Kidney (tissue), 14 donors: ENCODE results near the gene SESN1. TPM values are rescaled to one million over a fixed set of nuclear protein-coding genes. Genes with fewer than 3 reads are reported as not detected.

Experiments
- DNase-seq, 5 donors: peaks; one replicate each; pipeline ENCODE4 v3.0.0-alpha.2; 2013 to 2020
- FAIRE-seq: peaks from 2 replicates; lab custom pipeline; 2012; peaks lifted over from hg19 to GRCh38; lab: Jason Lieb, UNC
- H3K27ac ChIP-seq, 2 donors: one replicate each; pipeline ENCODE4 v1.7.0; 2013; ENCODE audit warnings: low read depth in 2 of 2, low read length in 2 of 2, inconsistent platforms in 1 of 2
- H3K27me3 ChIP-seq: one replicate; pipeline ENCODE4 v1.7.1; 2013; ENCODE audit warnings: low read length, inconsistent platforms; ENCODE audit not compliant: control insufficient read depth, insufficient read depth
- H3K36me3 ChIP-seq, 3 donors: one replicate each; pipeline versions ENCODE4 v1.7.0 to v1.7.1; 2013; ENCODE audit warnings: low read length in 3 of 3, control low read depth in 1 of 3, inconsistent platforms in 1 of 3; ENCODE audit not compliant: insufficient read depth in 3 of 3, control insufficient read depth in 2 of 3
- H3K4me1 ChIP-seq, 3 donors: one replicate each; pipeline versions ENCODE4 v1.7.0 to v1.7.1; 2013; ENCODE audit warnings: low read length in 3 of 3, inconsistent platforms in 1 of 3, low read depth in 1 of 3; ENCODE audit not compliant: control insufficient read depth in 2 of 3, insufficient read depth in 2 of 3
- H3K4me3 ChIP-seq, 3 donors: one replicate each; pipeline versions ENCODE4 v1.7.0 to v1.8.1; 2013; ENCODE audit warnings: low read length in 3 of 3, control low read depth in 1 of 3, inconsistent platforms in 1 of 3
- H3K9ac ChIP-seq, 3 donors: one replicate each; pipeline versions ENCODE4 v1.7.0 to v1.7.1; 2013; ENCODE audit warnings: low read length in 3 of 3, control low read depth in 1 of 3, inconsistent platforms in 1 of 3
- H3K9me3 ChIP-seq, 3 donors: one replicate each; pipeline versions ENCODE4 v1.7.0 to v1.7.1; 2013; ENCODE audit warnings: low read length in 3 of 3, control low read depth in 1 of 3, inconsistent platforms in 1 of 3; ENCODE audit not compliant: control insufficient read depth in 2 of 3, insufficient read depth in 1 of 3
- CTCF ChIP-seq: IDR thresholded peaks from 3 replicates; pipeline ENCODE4 v1.5.1; 2012; ENCODE audit warnings: mild to moderate bottlenecking, moderate library complexity, borderline replicate concordance; ENCODE audit not compliant: insufficient read depth; ENCODE audit errors: extremely low read depth
- intact Hi-C: fragments of 100-400 bp; cut with DNase I; formaldehyde crosslinking; loops from one replicate; pipeline ENCODE4 v1.11.1; 2022
- polyA plus RNA-seq: library from polyadenylated mRNA; stranded (reverse); fragments of 350-450 nt; fragmentation: Illumina TruSeq; extraction: RNeasy Lipid Tissue Mini Kit (QIAGEN cat#74804); gene quantifications from one replicate; pipeline ENCODE4 v1.2.3, GENCODE V29; 2014; ENCODE audit warnings: low read depth, low replicate concordance; ENCODE audit not compliant: insufficient read depth
- total RNA-seq: library from RNA; stranded (reverse); fragmentation: NEBNext Ultra II Directional; extraction: Animal tissue kit (Norgen Biotek cat#: 25700); gene quantifications from one replicate; pipeline ENCODE4 v1.2.1, GENCODE V29; 2021
- donor health status: control.
- donor health status: control.
- donor health status: control.
- donor health status: control.
- donor health status: control.
- donor health status: DM: yes; HTN: yes; CAD: no.
- donor health status: Normal renal cell carcinoma (clear cell type).

The SESN1 gene
- total and polyA plus RNA-seq, 2 donors from 2014 or later, result 14.8 to 26.0 TPM

GRCh38 chr6:108959972-108960582, 134.6 kb downstream of the SESN1 start:
- no peak overlapping the region for H3K9ac ChIP-seq
- H3K4me1 ChIP-seq, result peaks cover 0 to 3% (median 0%) of the 10 kb centered on the region in 3 donors
- no peaks in the 10 kb centered on the region for H3K27me3 ChIP-seq
- H3K4me3 ChIP-seq, result no peak overlapping the region
- DNase-seq (no peak), FAIRE-seq (no peak)
- H3K27ac ChIP-seq, result no peak overlapping the region
- intact Hi-C loops, result no loop called here
- H3K9me3 ChIP-seq, result no peaks in the 10 kb centered on the region
- TF ChIP-seq CTCF, result no peak
- no peaks in the 10 kb centered on the region for H3K36me3 ChIP-seq

DNA sequence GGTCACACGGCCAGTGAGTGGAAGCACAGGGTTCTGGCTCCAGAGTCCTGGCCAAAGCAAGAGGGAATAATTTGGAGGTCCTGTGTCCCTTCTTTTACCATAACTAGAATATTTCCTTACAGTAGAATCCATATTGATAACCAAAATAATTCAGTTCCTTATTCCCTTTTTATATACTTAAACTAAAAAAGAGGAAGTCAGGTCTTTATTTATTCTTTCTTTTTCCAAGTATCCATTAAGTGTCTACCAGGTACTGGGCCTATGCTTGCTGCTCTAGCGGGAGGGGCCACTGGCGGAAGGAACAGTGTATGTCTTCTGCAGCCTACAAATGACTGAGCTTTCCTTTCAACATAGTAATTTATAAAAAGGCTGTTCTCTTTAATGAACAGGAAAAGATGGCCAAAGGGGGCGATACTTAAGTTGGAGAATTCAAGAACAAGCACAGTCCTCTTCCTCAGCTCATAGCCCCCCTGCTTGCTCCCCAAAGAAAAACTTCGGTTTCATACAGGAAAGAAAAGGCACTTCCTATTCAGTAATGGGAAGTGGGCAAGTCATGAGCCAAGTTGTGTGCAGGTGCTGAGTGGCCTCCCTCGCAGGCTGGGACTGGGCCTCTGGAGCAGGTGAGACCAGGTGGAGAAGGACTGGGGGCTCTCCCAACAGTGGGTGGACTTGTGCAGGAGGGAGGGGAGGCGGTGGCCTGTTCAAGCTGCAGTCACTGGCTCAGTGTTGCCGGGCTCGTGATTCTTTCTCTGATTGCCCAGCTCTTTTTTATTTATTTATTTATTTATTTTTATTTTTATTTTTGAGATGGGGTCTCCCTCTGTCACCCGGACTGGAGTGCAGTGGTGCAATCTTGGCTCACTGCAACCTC, 135.5 kb downstream of the SESN1 start:
- Histone ChIP-seq H3K9me3 (no peaks in the 10 kb centered on the region), H3K27me3 (no peaks in the 10 kb centered on the region), H3K4me3 (no peak overlapping the region), H3K9ac (no peak overlapping the region), H3K27ac (no peak overlapping the region), H3K4me1 (peaks cover 0 to 3% (median 0%) of the 10 kb centered on the region in 3 donors), H3K36me3 (no peaks in the 10 kb centered on the region)
- TF ChIP-seq CTCF, result no peak
- FAIRE-seq (no peak), DNase-seq (no peak)
- intact Hi-C loops, result no loop called here

GRCh38 chr6:108957221-108957620, 137.4 kb downstream of the SESN1 start:
- Histone ChIP-seq H3K4me3 (no peak overlapping the region), H3K27me3 (no peaks in the 10 kb centered on the region), H3K36me3 (no peaks in the 10 kb centered on the region), H3K27ac (no peak overlapping the region), H3K9ac (no peak overlapping the region), H3K9me3 (no peaks in the 10 kb centered on the region), H3K4me1 (peaks cover 0 to 3% (median 0%) of the 10 kb centered on the region in 3 donors)
- FAIRE-seq (no peak), DNase-seq (no peak)
- intact Hi-C loops, result no loop called here
- no peak for TF ChIP-seq CTCF
